Measurements from ENCODE around the gene HS3ST5. TPM values are rescaled to one million over a fixed set of nuclear protein-coding genes. Genes with fewer than 3 reads are reported as not detected.

The HS3ST5 gene
- total and polyA plus RNA-seq, 9 donors: 0.08 TPM; not detected in 8

GRCh38 chr6:114162691-114163347 lies 180.0 kb downstream of the HS3ST5 start:
- TF ChIP-seq CTCF (IDR thresholded peaks at IDR 0.05) (no peak), EP300 (IDR thresholded peaks at IDR 0.05) (no peak), POLR2A (IDR thresholded peaks at IDR 0.05) (no peak)

GRCh38 chr6:114160881-114161280 lies 181.9 kb downstream of the HS3ST5 start:
- H3K27me3 ChIP-seq: no peaks in the 10 kb centered on the region
- H3K9me3 ChIP-seq: no peaks in the 10 kb centered on the region
- TF ChIP-seq POLR2A (IDR thresholded peaks at IDR 0.05) (no peak), EP300 (IDR thresholded peaks at IDR 0.05) (no peak), CTCF (IDR thresholded peaks at IDR 0.05) (no peak)
- no peak for DNase-seq
- H3K36me3 ChIP-seq: no peaks in the 10 kb centered on the region
- H3K4me3 ChIP-seq: no peak overlapping the region
- H3K27ac ChIP-seq: no peak overlapping the region
- no peaks in the 10 kb centered on the region for H3K4me1 ChIP-seq (ENCODE audit: insufficient read depth)
- intact Hi-C loops (cut with DNase I): no loop called here
- 28 to 36% (median 29%) methylated on average over 4 of the region's 4 CpGs for WGBS, 3 donors

More at GRCh38 chr6:114162691-114163347, 180.0 kb downstream of the HS3ST5 start:
- 81 to 85% (median 84%) methylated on average over 6 of the region's 6 CpGs for WGBS, 3 donors
- H3K4me3 ChIP-seq: no peak overlapping the region
- H3K27me3 ChIP-seq: no peaks in the 10 kb centered on the region
- H3K36me3 ChIP-seq: no peaks in the 10 kb centered on the region
- intact Hi-C loops (cut with DNase I): no loop called here
- DNase-seq: no peak
- H3K9me3 ChIP-seq: no peaks in the 10 kb centered on the region
- no peaks in the 10 kb centered on the region for H3K4me1 ChIP-seq (ENCODE audit: insufficient read depth)
- H3K27ac ChIP-seq: no peak overlapping the region

GRCh38 chr6:114159727-114160126 lies 183.1 kb downstream of the HS3ST5 start:
- intact Hi-C loops (cut with DNase I): no loop called here
- no peak for DNase-seq
- no peak overlapping the region for H3K27ac ChIP-seq
- no peaks in the 10 kb centered on the region for H3K4me1 ChIP-seq (ENCODE audit: insufficient read depth)
- no peak overlapping the region for H3K4me3 ChIP-seq
- H3K9me3 ChIP-seq: no peaks in the 10 kb centered on the region
- TF ChIP-seq EP300 (IDR thresholded peaks at IDR 0.05) (no peak), CTCF (IDR thresholded peaks at IDR 0.05) (no peak), POLR2A (IDR thresholded peaks at IDR 0.05) (no peak)
- no peaks in the 10 kb centered on the region for H3K27me3 ChIP-seq
- H3K36me3 ChIP-seq: no peaks in the 10 kb centered on the region

GRCh38 chr6:114158838-114159694 lies 183.8 kb downstream of the HS3ST5 start:
- Histone ChIP-seq H3K9me3 (no peaks in the 10 kb centered on the region), H3K4me3 (no peak overlapping the region), H3K36me3 (no peaks in the 10 kb centered on the region), H3K27ac (no peak overlapping the region), H3K4me1 (ENCODE audit: insufficient read depth) (no peaks in the 10 kb centered on the region), H3K27me3 (no peaks in the 10 kb centered on the region)
- DNase-seq: no peak
- intact Hi-C loops (cut with DNase I): no loop called here
- TF ChIP-seq CTCF (IDR thresholded peaks at IDR 0.05) (no peak), EP300 (IDR thresholded peaks at IDR 0.05) (no peak), POLR2A (IDR thresholded peaks at IDR 0.05) (no peak)
- whole genome bisulfite sequencing, 3 donors: 76 to 81% (median 77%) methylated on average over 2 of the region's 2 CpGs

Data from ovary (tissue), 9 donors.